HepG2 (cell line): ENCODE measurements around the gene ELOVL5. TPM values are rescaled to one million over a fixed set of nuclear protein-coding genes. Genes with fewer than 3 reads are reported as not detected.

Experiments
- ARID2 ChIP-seq: sonication (generic); formaldehyde crosslinking; IDR thresholded peaks from 2 replicates; pipeline ENCODE4 v1.8.1; 2022; ENCODE audit warnings: mild to moderate bottlenecking, missing genetic modification reagents, borderline replicate concordance
- ATRX ChIP-seq: sonication (generic); formaldehyde crosslinking; IDR thresholded peaks from 2 replicates; pipeline ENCODE4 v1.4.0; 2020; ENCODE audit warnings: missing genetic modification reagents, borderline replicate concordance
- BHLHE40 ChIP-seq: IDR thresholded peaks from 2 replicates; pipeline ENCODE4 v1.6.1; 2011; ENCODE audit warnings: low read length, improper control_type of control experiment
- CBFB ChIP-seq: sonication (generic); formaldehyde crosslinking; IDR thresholded peaks from 2 replicates; pipeline ENCODE4 v1.4.0; 2020; ENCODE audit warnings: missing genetic modification reagents
- CEBPG ChIP-seq: IDR thresholded peaks from 2 replicates; pipeline ENCODE4 v1.6.1; 2016
- DMAP1 ChIP-seq: IDR thresholded peaks from 2 replicates; pipeline ENCODE4 v1.6.1; 2016
- EEA1 ChIP-seq: sonication (generic); formaldehyde crosslinking; IDR thresholded peaks from 2 replicates; pipeline ENCODE4 v1.5.1; 2020; ENCODE audit warnings: mild to moderate bottlenecking, missing genetic modification reagents, borderline replicate concordance
- ISX ChIP-seq: sonication (generic); formaldehyde crosslinking; conservative IDR thresholded peaks from 2 replicates; pipeline ENCODE4 v1.5.0; 2020; ENCODE audit warnings: missing genetic modification reagents
- MAF1 ChIP-seq: sonication (generic); formaldehyde crosslinking; IDR thresholded peaks from 2 replicates; pipeline ENCODE4 v1.5.0; 2020; ENCODE audit warnings: missing genetic modification reagents, borderline replicate concordance
- MZF1 ChIP-seq: sonication (generic); formaldehyde crosslinking; IDR thresholded peaks from 2 replicates; pipeline ENCODE4 v1.8.1; 2023; ENCODE audit warnings: mild to moderate bottlenecking, missing genetic modification reagents, borderline replicate concordance
- NCOR1 ChIP-seq: fragments of 200-600 bp; sonication (generic); IDR thresholded peaks from 2 replicates; pipeline ENCODE4 v1.7.0; 2017; ENCODE audit warnings: antibody characterized with exemption, low read length, borderline replicate concordance
- NR2F6 ChIP-seq, 2 experiments: IDR thresholded peaks; 2 replicates each; pipeline ENCODE4 v1.6.1; 2016; ENCODE audit warnings: antibody characterized with exemption in 1 of 2, mild to moderate bottlenecking in 1 of 2
- PAF1 ChIP-seq: IDR thresholded peaks from 2 replicates; pipeline ENCODE4 v1.6.1; 2016; ENCODE audit warnings: missing genetic modification reagents, missing compliant biosample characterization
- RAD21 ChIP-seq: fragments of 450-650 bp; formaldehyde crosslinking; IDR thresholded peaks from 2 replicates; pipeline ENCODE4 v1.5.0; 2020; ENCODE audit warnings: mild to moderate bottlenecking
- SKIL ChIP-seq: sonication (generic); formaldehyde crosslinking; IDR thresholded peaks from 2 replicates; pipeline ENCODE4 v1.8.0; 2022; ENCODE audit warnings: missing genetic modification reagents, mild to moderate bottlenecking, moderate library complexity, borderline replicate concordance
- SP2 ChIP-seq: sonication (generic); formaldehyde crosslinking; IDR thresholded peaks from 2 replicates; pipeline ENCODE4 v1.5.1; 2020; ENCODE audit warnings: mild to moderate bottlenecking, missing genetic modification reagents
- ZBTB43 ChIP-seq: sonication (generic); formaldehyde crosslinking; conservative IDR thresholded peaks from 2 replicates; pipeline ENCODE4 v1.4.0; 2020; ENCODE audit warnings: missing genetic modification reagents
- ZBTB46 ChIP-seq: sonication (generic); formaldehyde crosslinking; IDR thresholded peaks from 2 replicates; pipeline ENCODE4 v1.4.0; 2020; ENCODE audit warnings: mild to moderate bottlenecking, missing genetic modification reagents, borderline replicate concordance
- ZNF124 ChIP-seq: sonication (generic); formaldehyde crosslinking; IDR thresholded peaks from 2 replicates; pipeline ENCODE4 v1.4.0; 2020; ENCODE audit warnings: missing genetic modification reagents
- ZNF260 ChIP-seq: sonication (generic); formaldehyde crosslinking; IDR thresholded peaks from 2 replicates; pipeline ENCODE4 v1.4.0; 2020; ENCODE audit warnings: missing genetic modification reagents, low read depth, mild to moderate bottlenecking, borderline replicate concordance
- ZNF317 ChIP-seq: sonication (generic); formaldehyde crosslinking; IDR thresholded peaks from 2 replicates; pipeline ENCODE4 v1.5.0; 2020; ENCODE audit warnings: mild to moderate bottlenecking, missing genetic modification reagents
- ZNF354B ChIP-seq: sonication (generic); formaldehyde crosslinking; IDR thresholded peaks from 2 replicates; pipeline ENCODE4 v1.8.0; 2022; ENCODE audit warnings: mild to moderate bottlenecking, missing genetic modification reagents
- ZNF543 ChIP-seq: sonication (generic); formaldehyde crosslinking; IDR thresholded peaks from 2 replicates; pipeline ENCODE4 v1.4.0; 2020; ENCODE audit warnings: mild to moderate bottlenecking, missing genetic modification reagents
- ZNF552 ChIP-seq: sonication (generic); formaldehyde crosslinking; IDR thresholded peaks from 2 replicates; pipeline ENCODE4 v1.9.0; 2022; ENCODE audit warnings: missing genetic modification reagents, mild to moderate bottlenecking, borderline replicate concordance
- ZNF567 ChIP-seq: sonication (generic); formaldehyde crosslinking; IDR thresholded peaks from 2 replicates; pipeline ENCODE4 v1.8.1; 2023; ENCODE audit warnings: mild to moderate bottlenecking, missing genetic modification reagents, borderline replicate concordance
- ZNF570 ChIP-seq: sonication (generic); formaldehyde crosslinking; IDR thresholded peaks from 2 replicates; pipeline ENCODE4 v1.4.0; 2020; ENCODE audit warnings: mild to moderate bottlenecking, missing genetic modification reagents, borderline replicate concordance
- ZNF652 ChIP-seq: IDR thresholded peaks from 2 replicates; pipeline ENCODE4 v1.6.1; 2016; ENCODE audit warnings: low read depth, borderline replicate concordance
- ZNF740 ChIP-seq: sonication (generic); formaldehyde crosslinking; IDR thresholded peaks from 2 replicates; pipeline ENCODE4 v1.4.0; 2020; ENCODE audit warnings: missing genetic modification reagents
- polyA plus RNA-seq, 8 experiments: library from polyadenylated mRNA; depleted of rRNA in 3 of 8; stranded (reverse) in 7 of 8; unstranded in 1 of 8; fragments of >200 nt; fragmentation: Illumina TruSeq in 4 of 8; extraction: Trizol in 4 of 8; gene quantifications; 2 replicates each; pipeline versions ENCODE4 v1.2.1 to v1.2.3, GENCODE V29; 2011 to 2016; ENCODE audit warnings: low read depth in 4 of 8, missing spikeins in 1 of 8, mixed read lengths in 1 of 8; ENCODE audit not compliant: insufficient read depth in 1 of 8
- total RNA-seq, 5 experiments: library from RNA; depleted of rRNA; stranded (reverse); fragments of >200 nt; fragmentation: Illumina TruSeq; extraction: Trizol; gene quantifications; 2 replicates each; pipeline ENCODE4 v1.2.3, GENCODE V29; 2016; ENCODE audit warnings: low read depth in 1 of 5

The ELOVL5 gene
- total and polyA plus RNA-seq, 2 of the 13 experiments (the other 11 are each of a cell fraction or from before 2014, with no cell fraction given) = 50.1 to 72.4 TPM

- TF ChIP-seq ATRX (CRISPR knock-in tag) = no peak
- TF ChIP-seq SKIL (CRISPR knock-in tag) = peak; percentile 49; the same call in 1 of the 2 replicates
- TF ChIP-seq MAF1 (CRISPR knock-in tag) = no peak
- no peak for TF ChIP-seq ARID2
- TF ChIP-seq ZNF652 (CRISPR knock-in tag) = peak; percentile 7; the same call in 1 of the 2 replicates
- no peak for TF ChIP-seq ZNF354B
- TF ChIP-seq ZNF570 = no peak
- TF ChIP-seq NR2F6 (IDR thresholded peaks at IDR 0.05) = peak; percentile 64
- peak; percentile 66 for TF ChIP-seq NR2F6 (CRISPR knock-in tag; IDR thresholded peaks at IDR 0.05)
- TF ChIP-seq ZNF552 = no peak
- TF ChIP-seq CEBPG (CRISPR knock-in tag) = peak; percentile 54; the same call in 1 of the 2 replicates
- TF ChIP-seq ZNF124 = no peak
- TF ChIP-seq ISX = no peak
- no peak for TF ChIP-seq ZNF543 (CRISPR knock-in tag)
- no peak for TF ChIP-seq MZF1 (CRISPR knock-in tag)
- TF ChIP-seq BHLHE40 = no peak
- no peak for TF ChIP-seq RAD21
- TF ChIP-seq DMAP1 = no peak
- TF ChIP-seq SP2 (CRISPR knock-in tag) = no peak
- TF ChIP-seq ZNF260 (CRISPR knock-in tag) = no peak
- TF ChIP-seq EEA1 (CRISPR knock-in tag) = no peak
- TF ChIP-seq ZNF740 (CRISPR knock-in tag) = no peak
- no peak for TF ChIP-seq PAF1
- TF ChIP-seq ZBTB46 (CRISPR knock-in tag) = no peak
- TF ChIP-seq ZNF567 (CRISPR knock-in tag) = no peak
- TF ChIP-seq NCOR1 = no peak
- no peak for TF ChIP-seq CBFB (CRISPR knock-in tag)
- TF ChIP-seq ZNF317 = no peak
- TF ChIP-seq ZBTB43 (CRISPR knock-in tag) = no peak
Measured at GRCh38 chr6:53321701-53322100, 27.0 kb downstream of the ELOVL5 start (continued).
